Measurements from ENCODE around the gene ZNF77. TPM values are rescaled to one million over a fixed set of nuclear protein-coding genes. Genes with fewer than 3 reads are reported as not detected.

Gene ZNF77
- total and polyA plus RNA-seq, 10 of the 15 experiments (the other 5 are each of a cell fraction or from before 2014, with no cell fraction given) = 1.9 to 4.7 (median 3.0) TPM

- no peak for FAIRE-seq
- ChIA-PET CTCF (interaction anchor here (0.9 to 1.6 kb wide), 5 partner anchors 8 to 278 kb away, joined by 3 to 6 read pairs (median 3); no protein-coding TSS in a partner anchor), POLR2A (interaction anchor here (0.7 kb wide), 1 partner anchor 93 kb away, joined by 5 read pairs; no protein-coding TSS in a partner anchor), RAD21 (ENCODE audit: unreplicated experiment) (no interaction called here), SMC1A (ENCODE audit: uncharacterized antibody, unreplicated experiment) (interaction anchor here (0.6 kb wide), 1 partner anchor 192 kb away, joined by 3 read pairs; no protein-coding TSS in a partner anchor)
- H3K4me3 ChIP-seq = no peak overlapping the region
- DNase-seq (ENCODE audit: low read depth, low spot score) = no peak
- H3K27me3 ChIP-seq (replicated peaks in 1 of 2; ENCODE audit: control insufficient read depth in 2 of 2, insufficient read depth in 2 of 2, low read length in 1 of 2) = no peaks in the 10 kb centered on the region; a peak in 1 of 4 replicates
- ATAC-seq = no peak
- no peaks in the 10 kb centered on the region for H3K79me2 ChIP-seq (ENCODE audit: control insufficient read depth, insufficient read depth, low read length)
- no peaks in the 10 kb centered on the region for H3K9me3 ChIP-seq (replicated peaks; ENCODE audit: control insufficient read depth, insufficient read depth, low read length)
- no peaks in the 10 kb centered on the region for H3K36me3 ChIP-seq (ENCODE audit: control insufficient read depth in 2 of 2, insufficient read depth in 2 of 2, low read length in 1 of 2)
- no TSS peak for BruUV-seq (replicated peaks)
- in situ Hi-C loops (cut with MboI) = no loop called here
- peaks cover 4% of the 10 kb centered on the region; the same call in 1 of the 2 replicates for H3K4me1 ChIP-seq (ENCODE audit: control insufficient read depth, insufficient read depth, low read length)
- H4K20me1 ChIP-seq (ENCODE audit: control insufficient read depth, insufficient read depth) = no peaks in the 10 kb centered on the region
- 42% methylated on average over 9 of the region's 9 CpGs for WGBS (ENCODE audit: insufficient coverage, insufficient replicate concordance, low lambda C conversion rate, missing lambda C conversion rate)
- no peak overlapping the region for H3K9ac ChIP-seq (ENCODE audit: control insufficient read depth, insufficient read depth, low read length)
- intact Hi-C loops (cut with micrococcal nuclease; ENCODE audit: unreplicated experiment) = no loop called here
- no peak overlapping the region for H3K4me2 ChIP-seq (ENCODE audit: control insufficient read depth, insufficient read depth)
- no peak overlapping the region for H3K27ac ChIP-seq (ENCODE audit: control insufficient read depth, insufficient read depth)
- TF ChIP-seq ELK1 (IDR thresholded peaks at IDR 0.05; ENCODE audit: low read depth, low read length) = no peak
- no peak for TF ChIP-seq GABPA (IDR thresholded peaks at IDR 0.05; ENCODE audit: low read depth)
- TF ChIP-seq CREB1 (IDR thresholded peaks at IDR 0.05; ENCODE audit: low read depth) = no peak
- no peak for TF ChIP-seq ZNF274 (IDR thresholded peaks at IDR 0.05; ENCODE audit: insufficient read depth, insufficient read length)
- TF ChIP-seq PAX8 (IDR thresholded peaks at IDR 0.05) = no peak
- no peak for TF ChIP-seq SP1 (IDR thresholded peaks at IDR 0.05; ENCODE audit: low read depth, low read length)
- TF ChIP-seq NR2F1 (conservative IDR thresholded peaks at IDR 0.05) = no peak
- TF ChIP-seq WRNIP1 (IDR thresholded peaks at IDR 0.05; ENCODE audit: borderline replicate concordance, low read depth, low read length) = no peak
- no peak for TF ChIP-seq ZSCAN29 (IDR thresholded peaks at IDR 0.05)
- no peak for TF ChIP-seq CUX1 (IDR thresholded peaks at IDR 0.05; ENCODE audit: insufficient replicate concordance, low read depth, low read length)
- no peak for TF ChIP-seq SMAD5 (IDR thresholded peaks at IDR 0.05; ENCODE audit: low read depth)
- no peak for TF ChIP-seq POLR2A (IDR thresholded peaks at IDR 0.05; ENCODE audit: low read depth, low read length)
- no peak for TF ChIP-seq SMARCA5 (IDR thresholded peaks at IDR 0.05)
- no peak overlapping the region for H2AFZ ChIP-seq (ENCODE audit: control insufficient read depth, low read depth, low read length)
These were observed 25.5 kb upstream of the ZNF77 start for GRCh38 chr19:2970201-2970835.

Data from GM12878 (cell line).